Measurements from ENCODE around the gene PLCL2. TPM values are rescaled to one million over a fixed set of nuclear protein-coding genes. Genes with fewer than 3 reads are reported as not detected.

The PLCL2 gene
- total RNA-seq, 1 donor from 2014 or later: 27.0 TPM

DNA sequence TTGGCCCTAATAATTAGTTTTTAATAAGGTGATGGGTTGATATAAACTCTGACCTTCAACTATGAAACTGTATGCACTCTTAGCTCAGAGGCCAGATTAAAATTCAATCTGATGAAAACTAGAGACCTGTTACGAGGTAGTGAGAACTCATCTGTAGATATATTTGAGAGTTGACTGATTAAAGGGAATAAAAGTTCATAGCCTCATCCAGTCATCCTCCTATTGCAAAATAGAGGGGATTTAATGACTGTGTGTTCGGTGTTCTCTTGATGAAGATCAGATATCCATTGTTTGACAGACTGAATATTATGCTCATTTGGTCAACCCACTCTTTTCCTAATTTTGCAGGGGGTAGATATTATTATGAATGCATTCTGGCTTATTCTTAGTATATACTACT is 23.3 kb upstream of the PLCL2 start:
- intact Hi-C loops (cut with DNase I): no loop called here
- no peak for DNase-seq (ENCODE audit: low spot score)

- intact Hi-C loops (cut with DNase I): no loop called here
- DNase-seq (ENCODE audit: low spot score): no peak
These were observed 20.0 kb upstream of the PLCL2 start for GRCh38 chr3:16864610-16865313.

- no peak for DNase-seq (ENCODE audit: low spot score)
- intact Hi-C loops (cut with DNase I): no loop called here
These were observed 19.4 kb upstream of the PLCL2 start for GRCh38 chr3:16865335-16865734.

- intact Hi-C loops (cut with DNase I): no loop called here
- DNase-seq (ENCODE audit: low spot score): no peak
These were observed 18.2 kb upstream of the PLCL2 start for GRCh38 chr3:16866571-16866970.

GRCh38 chr3:16868513-16868912 is 16.2 kb upstream of the PLCL2 start:
- DNase-seq (ENCODE audit: low spot score): no peak
- intact Hi-C loops (cut with DNase I): no loop called here

GRCh38 chr3:16869261-16870005 is 15.3 kb upstream of the PLCL2 start:
- no peak for DNase-seq (ENCODE audit: low spot score)
- intact Hi-C loops (cut with DNase I): no loop called here

- no peak for DNase-seq (ENCODE audit: low spot score)
- intact Hi-C loops (cut with DNase I): no loop called here
These were observed 12.6 kb upstream of the PLCL2 start for GRCh38 chr3:16871915-16872842.

- intact Hi-C loops (cut with DNase I): no loop called here
- no peak for DNase-seq (ENCODE audit: low spot score)
These were observed 10.9 kb upstream of the PLCL2 start for GRCh38 chr3:16873872-16874271.

- no peak for DNase-seq (ENCODE audit: low spot score)
- intact Hi-C loops (cut with DNase I): no loop called here
These were observed 8.7 kb upstream of the PLCL2 start for GRCh38 chr3:16875876-16876550.

DNA sequence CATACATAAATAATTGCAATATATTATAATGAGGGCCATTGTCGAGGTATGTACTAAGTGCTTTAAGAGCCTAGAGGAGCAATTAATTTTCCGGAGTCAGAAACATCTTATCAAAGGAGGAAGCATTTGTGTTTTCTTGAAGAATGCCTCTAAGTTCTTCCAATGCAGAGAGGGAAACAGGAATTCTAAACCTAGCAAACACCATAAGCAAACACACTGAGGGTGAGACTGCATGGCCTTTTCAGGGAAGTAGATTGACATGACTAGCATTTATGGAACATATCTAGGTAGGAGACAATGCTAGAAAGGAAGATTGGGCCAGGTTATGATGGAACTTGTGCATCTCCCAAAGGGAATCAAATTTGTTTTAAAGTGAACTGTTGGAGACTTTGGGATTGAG is 7.2 kb upstream of the PLCL2 start:
- DNase-seq (ENCODE audit: low spot score): no peak
- intact Hi-C loops (cut with DNase I): no loop called here

DNA sequence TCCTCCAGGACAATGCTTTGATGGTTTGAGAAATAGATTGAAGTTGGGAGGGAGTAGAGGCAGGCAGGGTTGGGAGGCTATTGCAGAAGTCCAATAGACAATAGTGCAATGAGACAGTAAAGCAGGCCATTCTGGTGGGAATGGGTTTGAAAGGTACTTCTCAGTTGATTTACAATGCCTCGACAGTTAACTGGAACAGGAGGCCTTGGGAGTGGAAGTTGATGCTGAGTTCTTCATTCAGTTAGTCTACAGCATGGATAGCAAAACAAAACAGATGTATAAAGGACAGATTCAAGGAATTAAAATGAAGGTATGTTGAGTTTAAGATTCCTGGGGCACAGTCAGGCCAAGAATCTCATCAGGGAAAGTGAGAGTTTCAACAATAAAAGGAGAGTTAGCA is 6.8 kb upstream of the PLCL2 start:
- no peak for DNase-seq (ENCODE audit: low spot score)
- intact Hi-C loops (cut with DNase I): no loop called here

DNA sequence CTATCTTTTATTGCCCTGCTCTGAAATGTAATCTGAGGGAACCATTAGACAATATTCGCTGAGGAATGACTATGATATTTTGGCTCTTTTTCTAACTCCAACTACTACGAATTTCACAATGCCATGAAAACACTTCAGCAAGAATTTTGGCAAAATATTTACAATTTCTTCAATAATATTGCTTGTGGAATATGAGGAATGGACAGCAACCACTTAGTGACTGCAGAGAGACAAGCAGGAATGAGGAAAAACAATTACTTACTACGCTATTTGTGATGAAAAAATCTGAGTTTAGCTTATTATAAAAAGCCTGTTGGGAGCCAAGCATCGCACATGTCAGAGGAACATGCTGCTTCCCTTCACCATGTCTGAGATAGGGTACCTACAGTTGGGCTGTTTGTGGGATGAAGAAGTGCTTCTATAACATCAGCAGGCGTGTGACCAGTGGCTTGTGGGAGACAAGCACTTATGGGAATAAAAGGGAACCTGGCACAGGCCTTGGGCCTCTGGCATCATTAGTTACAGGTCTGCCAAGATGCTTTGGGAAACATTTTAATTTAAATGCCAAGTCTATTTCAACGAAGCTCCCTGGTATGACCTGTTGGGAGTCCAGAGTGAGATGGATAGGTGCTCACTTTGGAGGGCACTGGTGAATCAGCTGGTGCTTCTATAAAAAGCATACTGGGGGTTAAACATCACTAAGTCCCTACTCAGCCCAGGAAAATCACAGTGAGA is 2.7 kb upstream of the PLCL2 start:
- no peak for DNase-seq (ENCODE audit: low spot score)
- intact Hi-C loops (cut with DNase I): loop anchor here (1.0 to 10.0 kb wide), 5 partner anchors 113 to 353 kb away; no protein-coding TSS in a partner anchor

DNA sequence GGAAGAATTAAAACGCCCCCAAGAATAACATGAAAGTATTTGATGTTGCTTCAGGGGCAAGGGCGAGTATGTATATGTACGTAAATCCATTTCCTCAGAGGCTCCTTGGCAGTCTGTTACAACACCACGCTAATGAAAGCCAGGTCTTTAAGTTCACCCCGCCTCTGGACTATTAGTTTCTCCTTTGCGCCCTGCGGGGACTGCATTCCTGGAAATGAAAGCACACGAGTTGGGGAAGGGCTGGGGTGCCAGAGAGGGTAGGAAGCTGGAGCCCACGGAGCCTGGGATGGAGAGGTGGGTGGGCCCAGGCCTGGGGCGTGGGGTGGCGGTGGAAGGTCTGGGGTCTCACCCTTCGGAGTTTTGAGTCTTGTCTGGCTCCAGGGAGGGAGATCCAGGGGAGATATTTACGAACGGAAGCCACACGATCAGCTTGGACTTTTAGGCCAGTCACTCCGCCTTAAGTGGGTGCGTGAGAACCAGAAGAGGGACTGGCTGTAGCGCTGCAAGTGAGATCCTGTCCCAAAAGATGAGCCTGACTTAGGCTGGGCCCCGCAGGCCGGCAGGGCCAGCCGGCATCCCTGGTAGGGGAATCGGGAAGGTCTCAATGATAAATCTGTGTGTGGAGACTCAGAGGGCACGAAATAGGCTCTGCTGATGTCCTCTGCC is 1.6 kb upstream of the PLCL2 start:
- DNase-seq (ENCODE audit: low spot score): no peak
- intact Hi-C loops (cut with DNase I): loop anchor here (2.0 to 10.0 kb wide), 4 partner anchors 114 to 352 kb away; no protein-coding TSS in a partner anchor

- intact Hi-C loops (cut with DNase I): loop anchor here (2.0 to 10.0 kb wide), 5 partner anchors 115 to 351 kb away; no protein-coding TSS in a partner anchor
- DNase-seq (ENCODE audit: low spot score): no peak
These were observed 1.1 kb upstream of the PLCL2 start for GRCh38 chr3:16883723-16884083.

DNA sequence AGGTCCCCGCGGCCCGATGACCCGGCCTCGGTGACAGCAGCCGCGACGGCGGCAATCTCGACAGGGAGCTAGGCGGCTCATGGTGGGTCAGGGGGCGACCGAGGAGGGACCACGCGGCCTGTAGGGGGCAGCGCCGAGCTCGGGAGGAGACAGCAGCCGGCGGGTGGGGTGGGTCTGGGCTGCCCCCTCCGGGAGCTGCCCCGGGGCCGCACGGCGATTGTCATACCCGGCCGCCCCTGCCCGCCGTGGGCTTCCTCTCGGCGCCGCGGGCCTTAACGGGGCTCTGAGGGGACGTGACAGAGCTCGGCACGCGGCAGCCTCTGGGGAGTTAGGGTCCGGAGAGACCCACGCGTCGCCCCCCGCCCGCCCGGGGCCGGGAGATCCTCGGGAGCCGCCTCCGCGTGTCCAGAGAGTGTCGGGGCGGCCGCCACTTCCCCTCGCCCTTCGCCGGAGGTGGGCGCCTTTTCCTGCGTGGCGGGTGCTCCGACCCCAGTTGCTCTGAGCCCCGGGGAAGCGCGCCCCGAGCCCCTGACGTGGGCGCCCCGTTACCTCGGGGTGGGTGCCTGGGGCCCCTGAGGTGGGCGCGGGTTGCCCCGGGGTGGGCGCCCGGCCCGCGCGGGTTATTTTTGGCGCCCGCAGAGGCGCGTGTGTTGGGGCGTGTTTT is 539 bp upstream of the PLCL2 start:
- intact Hi-C loops (cut with DNase I): loop anchor here (2.0 to 10.0 kb wide), 4 partner anchors 155 to 351 kb away; no protein-coding TSS in a partner anchor

DNA sequence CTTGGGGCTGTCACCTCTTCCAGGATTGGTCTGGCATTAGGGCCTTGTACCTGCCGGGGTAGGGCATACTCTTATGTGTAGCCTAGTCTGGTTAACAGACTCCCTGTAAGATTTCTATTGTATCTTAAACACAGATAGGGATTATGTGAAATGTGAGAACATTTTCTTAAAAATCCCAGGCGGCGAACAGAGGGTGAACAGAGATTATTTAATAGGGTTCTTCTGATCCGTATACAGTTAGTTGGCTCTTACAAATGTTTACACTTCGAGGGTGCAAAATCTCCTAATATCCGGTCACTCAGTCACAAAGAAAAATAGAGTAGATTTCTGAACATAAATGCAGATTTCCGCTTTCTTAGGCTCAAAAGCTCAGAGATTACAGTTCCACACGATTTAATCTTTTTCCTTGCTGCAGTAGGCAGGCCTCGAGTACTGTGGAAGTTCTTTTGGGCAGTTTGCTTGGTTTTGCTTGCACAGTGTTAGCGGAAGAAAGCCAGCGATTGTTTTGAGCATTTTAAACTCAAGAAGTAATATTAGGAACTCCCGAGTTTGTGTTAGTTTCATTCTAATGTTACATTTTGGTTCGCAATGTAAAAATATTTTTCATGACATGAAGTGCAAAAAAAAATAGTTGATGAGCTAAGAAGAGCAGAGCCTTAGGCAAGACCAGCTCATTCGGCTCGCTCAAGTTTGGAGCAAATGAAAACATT is 993 bp downstream of the PLCL2 start:
- no peak for DNase-seq (ENCODE audit: low spot score)
- intact Hi-C loops (cut with DNase I): loop anchor here (2.0 to 10.0 kb wide), 2 partner anchors 153 to 349 kb away; no protein-coding TSS in a partner anchor

More for the DNA sequence above, 539 bp upstream of the PLCL2 start:
- peak; percentile 87 for DNase-seq (ENCODE audit: low spot score)

GRCh38 chr3:16886303-16886683 is 1.5 kb downstream of the PLCL2 start:
- intact Hi-C loops (cut with DNase I): loop anchor here (10.0 kb wide), 1 partner anchor 349 kb away; no protein-coding TSS in a partner anchor
- no peak for DNase-seq (ENCODE audit: low spot score)

Measured in cardiac septum (tissue), 1 donor.